ENCODE measurements around the gene PFAS.

- TF ChIP-seq HMGXB4 (CRISPR knock-in tag; IDR thresholded peaks at IDR 0.05) (no peak), CTCF (IDR thresholded peaks at IDR 0.05) (no peak), CREM (CRISPR knock-in tag; IDR thresholded peaks at IDR 0.05) (no peak), ZNF138 (CRISPR knock-in tag; conservative IDR thresholded peaks at IDR 0.05) (no peak), TEAD1 (CRISPR knock-in tag; IDR thresholded peaks at IDR 0.05) (no peak), CBFB (CRISPR knock-in tag; IDR thresholded peaks at IDR 0.05; ENCODE audit: low read depth) (no peak), KAT7 (CRISPR knock-in tag; IDR thresholded peaks at IDR 0.05; ENCODE audit: borderline replicate concordance) (no peak)
Observed at GRCh38 chr17:8290043-8290442, 41.0 kb downstream of the PFAS start.

Measured in WTC11 (cell line).